Smooth muscle cell (in vitro differentiated cells): ENCODE data around the gene APOB. TPM values are rescaled to one million over a fixed set of nuclear protein-coding genes. Genes with fewer than 3 reads are reported as not detected.

Experiments used
- DNase-seq: peaks from one replicate; lab custom pipeline; 2025; ENCODE audit not compliant: unreplicated experiment; lab: John Stamatoyannopoulos, UW
- H2AFZ ChIP-seq: fragments of 200-600 bp; sonication (generic); 2 replicates; pipeline ENCODE4 v1.6.0; 2016; ENCODE audit warnings: antibody characterized with exemption, low read depth, mild to moderate bottlenecking
- H3F3A ChIP-seq: fragments of 200-600 bp; sonication (generic); 2 replicates; pipeline ENCODE4 v1.6.0; 2017; ENCODE audit warnings: antibody characterized with exemption, low read depth
- H3K27ac ChIP-seq: fragments of 200-600 bp; sonication (generic); 2 replicates; pipeline ENCODE4 v1.5.1; 2016; ENCODE audit warnings: low read depth, mild to moderate bottlenecking
- H3K27me3 ChIP-seq: fragments of 200-600 bp; sonication (generic); 2 replicates; pipeline ENCODE4 v1.6.1; 2016; ENCODE audit warnings: low read depth, mild to moderate bottlenecking
- H3K36me3 ChIP-seq: fragments of 200-600 bp; sonication (generic); 2 replicates; pipeline ENCODE4 v1.5.1; 2016; ENCODE audit warnings: low read depth
- H3K4me1 ChIP-seq: fragments of 200-600 bp; sonication (generic); 2 replicates; pipeline ENCODE4 v1.5.1; 2016; ENCODE audit warnings: low read depth
- H3K4me2 ChIP-seq: fragments of 200-600 bp; sonication (generic); 2 replicates; pipeline ENCODE4 v1.6.0; 2016; ENCODE audit warnings: mild to moderate bottlenecking
- H3K4me3 ChIP-seq: fragments of 200-600 bp; sonication (generic); 2 replicates; pipeline ENCODE4 v1.5.1; 2016; ENCODE audit warnings: mild to moderate bottlenecking
- H3K79me2 ChIP-seq: fragments of 200-600 bp; sonication (generic); 2 replicates; pipeline ENCODE4 v1.6.0; 2016; ENCODE audit warnings: low read depth, mild to moderate bottlenecking
- H3K9ac ChIP-seq: fragments of 200-600 bp; sonication (generic); 2 replicates; pipeline ENCODE4 v1.6.0; 2016; ENCODE audit warnings: low read depth
- H3K9me3 ChIP-seq: fragments of 200-600 bp; sonication (generic); replicated peaks from 2 replicates; pipeline ENCODE4 v1.5.1; 2016; ENCODE audit warnings: low read depth
- H4K20me1 ChIP-seq: fragments of 200-600 bp; sonication (generic); 2 replicates; pipeline ENCODE4 v1.6.0; 2016; ENCODE audit warnings: low read depth
- WGBS: methylation state at CpG from one replicate; pipeline ENCODE4 v1.1.7; 2016; ENCODE audit warnings: low lambda C conversion rate; 5-methylcytosine and 5-hydroxymethylcytosine counted together
- polyA plus RNA-seq: library from polyadenylated mRNA; unstranded; fragments of >200 nt; fragmentation: Nextera tagmentation; extraction: Ambion mirVana; gene quantifications from 2 replicates; pipeline ENCODE4 v1.2.1, GENCODE V29; 2016
- total RNA-seq: library from RNA; depleted of rRNA; stranded (reverse); fragments of >200 nt; gene quantifications from 2 replicates; pipeline ENCODE4 v1.2.3, GENCODE V29; 2014
- TF ChIP-seq, protein P1 (sequence below): fragments of 200-600 bp; sonication (generic); IDR thresholded peaks from 2 replicates; pipeline ENCODE4 v1.5.1; 2017; ENCODE audit warnings: borderline replicate concordance, mild to moderate bottlenecking, antibody characterized with exemption; ENCODE audit not compliant: insufficient read depth, poor library complexity, severe bottlenecking

The APOB gene
- total and polyA plus RNA-seq, 2 experiments from 2014 or later, result under 0.01 to 0.09 TPM

- H4K20me1 ChIP-seq, result no peaks in the 10 kb centered on the region
- no peaks in the 10 kb centered on the region for H3F3A ChIP-seq
- H2AFZ ChIP-seq, result no peak overlapping the region
- no peaks in the 10 kb centered on the region for H3K9me3 ChIP-seq
- H3K4me3 ChIP-seq, result no peak overlapping the region
- WGBS, result 97% methylated on average over 5 of the region's 5 CpGs
- no peak overlapping the region for H3K4me2 ChIP-seq
- H3K4me1 ChIP-seq, result no peaks in the 10 kb centered on the region
- no peak overlapping the region for H3K27ac ChIP-seq
- TF ChIP-seq, protein P1, sequence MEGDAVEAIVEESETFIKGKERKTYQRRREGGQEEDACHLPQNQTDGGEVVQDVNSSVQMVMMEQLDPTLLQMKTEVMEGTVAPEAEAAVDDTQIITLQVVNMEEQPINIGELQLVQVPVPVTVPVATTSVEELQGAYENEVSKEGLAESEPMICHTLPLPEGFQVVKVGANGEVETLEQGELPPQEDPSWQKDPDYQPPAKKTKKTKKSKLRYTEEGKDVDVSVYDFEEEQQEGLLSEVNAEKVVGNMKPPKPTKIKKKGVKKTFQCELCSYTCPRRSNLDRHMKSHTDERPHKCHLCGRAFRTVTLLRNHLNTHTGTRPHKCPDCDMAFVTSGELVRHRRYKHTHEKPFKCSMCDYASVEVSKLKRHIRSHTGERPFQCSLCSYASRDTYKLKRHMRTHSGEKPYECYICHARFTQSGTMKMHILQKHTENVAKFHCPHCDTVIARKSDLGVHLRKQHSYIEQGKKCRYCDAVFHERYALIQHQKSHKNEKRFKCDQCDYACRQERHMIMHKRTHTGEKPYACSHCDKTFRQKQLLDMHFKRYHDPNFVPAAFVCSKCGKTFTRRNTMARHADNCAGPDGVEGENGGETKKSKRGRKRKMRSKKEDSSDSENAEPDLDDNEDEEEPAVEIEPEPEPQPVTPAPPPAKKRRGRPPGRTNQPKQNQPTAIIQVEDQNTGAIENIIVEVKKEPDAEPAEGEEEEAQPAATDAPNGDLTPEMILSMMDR, result no peak
- no peak overlapping the region for H3K9ac ChIP-seq
- peaks cover 32% of the 10 kb centered on the region for H3K27me3 ChIP-seq
- DNase-seq, result no peak
- no peaks in the 10 kb centered on the region for H3K36me3 ChIP-seq
- no peaks in the 10 kb centered on the region for H3K79me2 ChIP-seq
Measured at GRCh38 chr2:20965221-20965620, 78.7 kb downstream of the APOB start.

DNA sequence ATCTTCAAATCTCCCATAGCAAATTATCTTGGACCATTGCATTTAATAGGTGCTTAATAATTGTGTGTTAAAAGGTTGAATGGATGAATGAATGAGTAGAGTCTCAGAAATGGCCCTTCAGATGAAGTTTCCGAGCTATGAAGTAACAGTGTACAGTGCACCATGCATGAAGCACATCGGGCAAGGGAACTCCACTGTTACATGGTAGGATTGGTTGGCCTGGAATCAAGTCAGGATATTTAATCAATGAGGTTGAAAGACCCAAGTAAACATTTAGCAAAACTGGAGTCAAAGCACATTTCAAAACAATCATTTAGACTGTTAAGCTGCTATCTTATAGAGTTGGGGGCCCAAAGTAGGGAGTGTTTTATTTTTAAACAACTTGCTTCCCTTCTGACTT lies 80.0 kb downstream of the APOB start:
- Histone ChIP-seq H4K20me1 (no peaks in the 10 kb centered on the region), H3K4me1 (no peaks in the 10 kb centered on the region), H3K36me3 (no peaks in the 10 kb centered on the region), H3K4me2 (no peak overlapping the region), H3K27ac (no peak overlapping the region), H3K9ac (no peak overlapping the region), H2AFZ (no peak overlapping the region), H3K4me3 (no peak overlapping the region), H3K9me3 (no peaks in the 10 kb centered on the region), H3K27me3 (peaks cover 38% of the 10 kb centered on the region), H3K79me2 (no peaks in the 10 kb centered on the region), H3F3A (no peaks in the 10 kb centered on the region)
- WGBS, result 92% methylated on average over 2 of the region's 2 CpGs
- no peak for DNase-seq
- TF ChIP-seq, protein P1, result no peak

- H3K79me2 ChIP-seq, result no peaks in the 10 kb centered on the region
- H3K4me3 ChIP-seq, result no peak overlapping the region
- 42% methylated on average over 5 of the region's 5 CpGs for WGBS
- H3K36me3 ChIP-seq, result no peaks in the 10 kb centered on the region
- peak; percentile 28 for DNase-seq
- no peak overlapping the region for H3K9ac ChIP-seq
- H3K27me3 ChIP-seq, result peaks cover 38% of the 10 kb centered on the region
- TF ChIP-seq, protein P1, result peak; percentile 93
- no peaks in the 10 kb centered on the region for H3K9me3 ChIP-seq
- H2AFZ ChIP-seq, result no peak overlapping the region
- H3K27ac ChIP-seq, result no peak overlapping the region
- no peaks in the 10 kb centered on the region for H4K20me1 ChIP-seq
- no peak overlapping the region for H3K4me2 ChIP-seq
- H3K4me1 ChIP-seq, result no peaks in the 10 kb centered on the region
- no peaks in the 10 kb centered on the region for H3F3A ChIP-seq
Measured at GRCh38 chr2:20962939-20963557, 80.8 kb downstream of the APOB start.

GRCh38 chr2:20961858-20962257 lies 82.0 kb downstream of the APOB start:
- Histone ChIP-seq H3K9me3 (no peaks in the 10 kb centered on the region), H3K9ac (no peak overlapping the region), H3K4me1 (no peaks in the 10 kb centered on the region), H3K79me2 (no peaks in the 10 kb centered on the region), H3K4me2 (no peak overlapping the region), H3K36me3 (no peaks in the 10 kb centered on the region), H3F3A (no peaks in the 10 kb centered on the region), H3K27me3 (peaks cover 38% of the 10 kb centered on the region), H3K27ac (no peak overlapping the region), H4K20me1 (no peaks in the 10 kb centered on the region), H3K4me3 (no peak overlapping the region), H2AFZ (no peak overlapping the region)
- TF ChIP-seq, protein P1, result no peak
- 75% methylated on average over 7 of the region's 7 CpGs for WGBS
- DNase-seq, result no peak
